GM18909 (cell line): ENCODE data around the gene TMEM81.

Experiments used
- ATAC-seq: cut with Tn5 transposase; IDR thresholded peaks from one replicate; pipeline ENCODE4 v1.9.1; 2021; ENCODE audit warnings: mild to moderate bottlenecking; ENCODE audit not compliant: unreplicated experiment, poor library complexity

Gene TMEM81

GRCh38 chr1:205061665-205062069 is 22.6 kb downstream of the TMEM81 start:
- no peak for ATAC-seq

DNA sequence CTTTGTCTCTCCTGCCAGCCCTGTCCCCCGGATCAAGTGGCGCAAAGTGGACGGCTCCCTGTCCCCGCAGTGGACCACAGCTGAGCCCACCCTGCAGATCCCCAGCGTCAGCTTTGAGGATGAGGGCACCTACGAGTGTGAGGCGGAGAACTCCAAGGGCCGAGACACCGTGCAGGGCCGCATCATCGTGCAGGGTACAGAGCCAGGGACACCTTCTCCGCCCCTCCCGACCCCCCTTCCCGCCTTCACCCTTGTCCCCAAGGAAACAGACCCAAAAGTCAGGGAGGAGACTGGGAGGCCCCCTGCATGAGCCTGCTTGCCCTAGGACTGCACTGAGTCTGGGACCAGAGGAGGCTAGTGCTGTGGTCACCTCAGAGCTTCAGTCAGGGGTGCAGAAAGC is 23.0 kb downstream of the TMEM81 start:
- no peak for ATAC-seq

- no peak for ATAC-seq
Measured at GRCh38 chr1:205060746-205061145, 23.5 kb downstream of the TMEM81 start.

- no peak for ATAC-seq
Measured at GRCh38 chr1:205059660-205060059, 24.6 kb downstream of the TMEM81 start.

DNA sequence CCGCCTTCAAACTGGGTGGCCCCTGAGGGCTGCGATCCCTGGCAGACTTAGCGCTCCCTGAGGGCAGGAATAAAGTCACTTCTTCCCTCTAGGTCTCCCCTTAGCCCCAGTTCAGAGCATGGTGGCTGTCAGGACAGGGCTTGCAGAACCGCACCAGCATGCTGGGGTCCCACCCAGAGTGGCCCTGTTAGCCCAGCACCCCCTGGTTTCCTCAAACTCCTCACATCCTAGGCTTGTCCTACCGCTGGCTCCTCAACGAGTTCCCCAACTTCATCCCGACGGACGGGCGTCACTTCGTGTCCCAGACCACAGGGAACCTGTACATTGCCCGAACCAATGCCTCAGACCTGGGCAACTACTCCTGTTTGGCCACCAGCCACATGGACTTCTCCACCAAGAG is 25.4 kb downstream of the TMEM81 start:
- ATAC-seq, result no peak

DNA sequence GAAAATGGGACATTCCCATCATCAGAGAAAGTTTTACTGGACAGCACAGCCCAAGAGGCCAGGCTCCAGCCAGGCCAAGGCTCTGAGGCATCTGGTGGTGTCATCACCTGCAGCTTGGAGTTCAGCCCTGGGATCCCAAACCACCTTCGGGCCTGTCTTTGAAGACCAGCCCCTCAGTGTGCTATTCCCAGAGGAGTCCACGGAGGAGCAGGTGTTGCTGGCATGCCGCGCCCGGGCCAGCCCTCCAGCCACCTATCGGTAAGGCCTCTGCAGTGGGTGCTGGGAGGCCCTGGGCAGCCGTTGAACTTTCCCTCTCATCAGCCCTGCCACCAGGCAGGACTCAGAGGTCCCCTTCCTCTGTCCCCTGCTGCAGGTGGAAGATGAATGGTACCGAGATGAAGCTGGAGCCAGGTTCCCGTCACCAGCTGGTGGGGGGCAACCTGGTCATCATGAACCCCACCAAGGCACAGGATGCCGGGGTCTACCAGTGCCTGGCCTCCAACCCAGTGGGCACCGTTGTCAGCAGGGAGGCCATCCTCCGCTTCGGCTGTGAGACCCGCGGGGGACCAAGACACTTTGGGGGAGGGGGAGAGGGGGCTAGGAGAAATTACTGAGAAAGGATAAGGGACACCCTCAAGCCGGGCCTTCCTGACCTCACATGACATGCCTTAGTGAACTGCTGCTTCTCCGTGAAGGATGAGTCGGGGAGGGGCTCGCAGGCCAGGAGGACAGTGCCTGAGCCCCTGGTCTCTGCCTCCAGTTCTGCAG is 26.3 kb downstream of the TMEM81 start:
- ATAC-seq, result no peak

DNA sequence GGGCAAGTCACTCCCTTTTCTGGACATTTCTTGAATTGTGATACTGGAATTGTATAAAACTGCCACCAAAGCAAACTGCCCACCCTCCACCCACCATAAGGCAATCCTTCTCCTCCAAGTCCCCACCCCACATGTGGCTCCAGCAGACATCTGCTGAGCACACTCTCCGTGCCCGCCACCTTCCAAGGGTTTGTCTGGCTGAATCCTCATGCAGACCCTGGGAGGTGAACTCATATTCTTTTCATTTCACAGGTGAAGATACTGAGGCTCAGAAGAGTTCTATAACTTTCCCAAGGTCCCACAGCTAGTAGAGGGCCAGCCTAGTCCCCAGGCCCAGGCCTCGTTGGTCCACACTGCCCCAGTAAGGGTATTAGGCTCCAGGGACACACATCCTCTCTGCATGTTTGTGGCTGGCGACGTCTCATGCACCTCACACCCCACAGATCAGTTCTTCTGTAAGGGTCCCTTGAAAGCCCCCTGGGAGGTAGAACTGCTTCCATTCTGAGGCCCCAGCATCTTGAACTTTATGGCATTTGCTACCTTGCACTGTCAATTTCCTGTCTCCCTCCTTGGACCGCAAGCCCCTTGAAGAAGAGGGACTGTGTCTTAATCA is 27.2 kb downstream of the TMEM81 start:
- ATAC-seq, result no peak

DNA sequence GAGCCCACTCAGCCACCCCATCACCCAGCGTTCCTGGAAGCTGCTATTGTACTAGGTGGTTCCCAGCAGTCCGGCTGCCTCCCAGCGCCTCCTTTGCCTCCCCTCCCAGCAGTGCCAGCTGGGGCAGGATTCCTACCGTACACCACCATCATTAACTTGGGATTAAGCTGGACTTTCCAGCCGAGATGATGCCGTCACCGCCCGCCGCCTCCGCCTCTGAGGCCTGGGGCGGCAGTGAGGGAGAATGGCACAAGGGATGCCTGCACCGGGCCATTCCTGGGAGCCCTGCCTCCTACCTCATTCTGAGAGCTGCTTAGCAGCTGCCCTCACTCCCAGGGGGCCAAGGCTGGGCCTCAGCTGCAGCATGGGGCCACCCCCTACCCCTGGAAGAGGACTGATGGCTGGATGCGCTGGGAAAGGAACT is 28.1 kb downstream of the TMEM81 start:
- ATAC-seq, result no peak

- ATAC-seq, result no peak
Measured at GRCh38 chr1:205054013-205054412, 30.2 kb downstream of the TMEM81 start.

- no peak for ATAC-seq
Measured at GRCh38 chr1:205053296-205053695, 31.0 kb downstream of the TMEM81 start.

DNA sequence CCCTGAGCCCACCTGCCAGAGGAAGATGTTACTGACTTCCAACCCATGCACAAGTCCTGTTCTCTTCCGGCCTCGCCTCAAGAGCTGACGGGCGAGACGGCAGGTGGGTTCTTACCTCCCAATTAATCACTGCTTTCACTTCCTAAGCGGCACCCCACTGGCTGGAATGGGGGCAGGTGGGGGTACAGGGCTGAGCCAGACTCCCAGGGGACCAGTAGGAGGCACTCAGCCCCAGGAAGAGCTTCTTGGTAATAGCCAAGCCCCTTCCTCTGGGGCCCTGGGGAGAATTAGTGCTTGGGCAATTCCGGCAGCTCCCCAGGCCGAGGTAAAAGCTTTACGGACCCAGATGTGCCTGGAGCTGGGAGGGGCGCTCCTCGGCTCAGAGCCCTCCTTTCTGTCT is 31.6 kb downstream of the TMEM81 start:
- ATAC-seq, result no peak

DNA sequence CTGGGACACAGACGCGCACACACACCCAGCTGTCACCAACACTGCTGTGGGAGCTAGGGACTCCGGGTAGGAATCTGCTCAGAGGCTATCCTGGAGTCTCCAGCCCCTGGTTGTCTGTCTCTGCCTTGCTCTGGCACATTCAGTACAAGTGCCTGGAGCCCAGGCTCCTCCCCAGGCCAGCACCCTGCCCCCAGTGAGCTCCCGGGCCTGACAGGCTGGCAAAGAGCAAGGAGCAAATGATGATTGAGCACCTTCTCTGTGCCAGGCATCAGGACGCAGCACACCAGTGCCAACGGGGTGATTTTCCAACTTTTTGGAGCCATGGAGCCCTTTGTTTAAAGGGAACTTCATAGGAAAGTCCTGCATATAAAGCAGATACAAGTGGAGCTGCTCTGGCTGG is 34.8 kb downstream of the TMEM81 start:
- ATAC-seq, result no peak

DNA sequence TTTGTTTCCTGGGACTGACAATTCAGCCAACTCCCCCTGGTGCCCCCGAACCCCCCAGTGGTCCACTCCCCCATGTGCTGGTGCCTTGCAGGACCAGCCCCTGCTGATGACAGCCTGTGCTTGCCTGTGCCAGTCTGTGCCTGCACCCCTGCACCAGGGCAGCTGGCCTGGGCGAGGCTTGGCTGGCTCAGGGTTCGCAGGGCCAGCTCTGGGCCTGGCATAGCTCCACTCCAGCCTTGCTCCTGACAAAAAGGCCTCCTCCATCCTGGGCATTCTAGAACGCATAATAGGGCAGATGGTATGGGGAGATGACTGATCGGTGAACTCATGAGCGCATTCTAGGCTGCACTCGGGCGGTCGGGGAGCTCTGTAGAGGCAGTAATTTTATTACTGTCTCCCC is 35.9 kb downstream of the TMEM81 start:
- ATAC-seq, result no peak

- no peak for ATAC-seq
Measured at GRCh38 chr1:205047764-205048231, 36.5 kb downstream of the TMEM81 start.

DNA sequence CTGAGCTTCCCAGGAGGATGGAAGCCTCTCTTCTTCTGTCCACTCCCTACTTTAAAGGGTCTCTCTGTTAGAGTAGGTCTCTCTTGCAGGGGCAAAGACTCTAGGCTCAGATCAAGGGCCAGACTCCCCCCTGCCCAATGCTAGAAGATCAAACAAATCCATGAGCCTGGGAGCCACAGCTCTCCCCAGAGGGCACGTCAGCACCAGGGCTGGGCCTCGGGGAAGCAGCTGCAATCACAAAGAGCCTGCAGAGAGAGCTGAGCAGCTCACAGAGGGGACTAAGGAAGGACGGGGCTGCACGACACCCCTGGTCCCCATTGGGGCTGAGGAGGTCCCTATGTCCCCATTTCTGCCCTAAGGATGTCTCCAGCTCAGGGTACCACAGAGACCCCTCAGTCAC is 37.4 kb downstream of the TMEM81 start:
- no peak for ATAC-seq

DNA sequence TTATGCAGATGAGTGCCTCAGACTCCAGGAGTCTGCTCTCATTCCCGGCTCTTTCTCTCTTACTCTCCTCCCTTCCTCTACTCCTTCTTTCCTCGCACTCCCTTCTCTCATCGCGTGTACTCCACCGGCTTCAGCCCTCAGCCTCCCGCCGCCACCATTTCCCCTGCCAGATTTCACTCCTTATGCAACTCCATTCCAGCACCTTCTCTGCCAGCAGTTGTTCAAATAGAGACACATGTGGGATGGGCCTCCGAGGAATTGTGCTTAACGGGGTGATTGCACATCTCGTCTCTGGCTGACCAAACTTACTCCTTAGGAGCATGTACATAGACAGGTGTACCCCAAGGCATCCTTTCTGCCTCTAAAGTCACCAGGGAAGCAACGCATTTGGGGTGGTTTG is 39.1 kb downstream of the TMEM81 start:
- ATAC-seq, result no peak

- no peak for ATAC-seq
Measured at GRCh38 chr1:205044741-205045140, 39.5 kb downstream of the TMEM81 start.

- no peak for ATAC-seq
Measured at GRCh38 chr1:205043866-205044265, 40.4 kb downstream of the TMEM81 start.

DNA sequence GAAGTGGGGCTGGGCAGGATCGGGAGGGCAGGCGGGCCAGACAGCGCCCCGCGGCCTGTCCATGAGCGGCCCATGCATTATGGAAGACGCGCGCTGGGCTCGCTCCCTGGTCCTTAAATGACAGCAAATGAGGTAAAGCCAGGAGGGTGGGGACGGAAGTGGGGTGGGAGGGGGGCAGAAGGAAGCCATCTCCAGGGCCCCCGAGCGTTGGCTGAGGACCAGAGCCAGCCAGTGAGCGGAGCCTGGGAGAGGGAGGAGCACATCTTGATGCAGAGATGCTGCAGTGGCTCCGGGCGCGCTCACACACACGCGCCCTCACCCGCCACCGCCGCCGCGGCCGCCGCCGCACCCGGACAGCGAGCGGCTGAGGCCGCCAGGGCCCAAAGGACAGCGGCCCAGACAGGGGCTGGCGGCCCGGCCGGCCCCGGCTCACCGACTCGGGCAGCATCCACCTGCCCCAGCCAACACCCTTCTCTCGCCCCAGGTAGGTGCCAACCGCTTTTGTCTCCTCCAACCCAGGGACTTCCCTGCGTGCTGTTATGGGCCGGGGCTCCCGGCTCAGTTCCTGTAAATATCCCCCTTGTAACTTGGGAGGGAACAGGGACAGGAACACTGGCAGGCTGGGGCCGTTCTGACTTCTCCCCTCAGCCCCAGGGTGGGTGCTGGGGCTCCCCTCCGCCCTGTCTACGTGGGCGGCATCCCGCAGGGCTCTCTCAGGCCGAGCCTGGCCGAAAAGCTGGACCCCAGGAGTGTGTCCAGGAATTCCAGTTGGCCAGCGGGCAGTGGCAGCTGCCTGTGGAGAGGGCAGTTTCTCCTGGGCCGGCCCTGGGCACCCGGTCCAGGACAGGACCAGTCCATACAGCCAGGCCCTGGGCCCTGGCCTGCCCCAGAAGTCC is 41.1 kb downstream of the TMEM81 start, which contains the start of gene CNTN2:
Gene CNTN2 (plus strand): TSS at position 302 of the 896 bp plus-strand sequence. CDS start 9,974 bp downstream, outside the sequence.
- no peak for ATAC-seq

DNA sequence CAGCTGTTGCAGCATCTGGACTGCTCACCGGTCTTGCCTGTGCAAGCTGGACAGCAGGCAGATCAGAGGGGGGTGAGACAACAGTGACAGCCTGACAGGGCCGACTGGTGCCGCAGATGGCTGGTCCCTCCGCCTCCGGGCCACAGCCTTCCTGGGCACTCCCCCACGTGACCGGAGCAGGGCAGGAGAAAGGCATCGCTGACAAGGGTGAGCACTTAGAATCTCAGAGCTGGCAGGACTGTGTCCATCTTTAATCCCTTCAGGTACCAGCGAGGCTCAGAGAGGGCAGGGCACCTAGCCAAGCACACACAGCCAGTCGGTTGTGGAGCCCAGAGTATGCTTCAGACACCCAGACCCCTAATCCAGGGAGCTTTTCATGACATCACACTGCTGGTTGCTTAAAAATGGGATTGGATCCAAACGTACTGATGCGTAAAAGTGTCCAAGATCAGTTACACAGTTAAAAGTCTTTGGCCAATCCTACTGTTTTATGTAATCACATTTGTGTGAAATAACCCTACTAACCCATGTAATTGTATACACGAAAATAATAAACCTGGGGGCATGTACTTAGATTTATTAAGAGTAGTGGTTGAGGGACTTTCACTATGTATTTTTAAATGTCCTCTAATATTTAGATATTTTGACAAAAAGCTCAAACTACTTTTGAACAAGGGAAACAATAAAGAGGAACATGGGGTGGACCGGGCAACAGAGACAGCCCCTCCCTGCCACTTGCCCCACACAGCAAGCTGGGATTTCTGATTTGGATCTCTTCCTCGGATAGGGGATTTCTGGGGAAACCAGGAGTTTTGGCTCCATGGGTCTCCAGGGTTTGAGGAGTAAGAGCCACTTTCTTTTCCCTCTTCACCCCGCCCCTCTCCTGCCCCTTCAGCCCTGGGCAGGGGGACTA is 42.0 kb downstream of the TMEM81 start:
- no peak for ATAC-seq
